ENCODE data around the gene CNKSR3.

Gene CNKSR3

GRCh38 chr6:154408891-154409500, 101.5 kb downstream of the CNKSR3 start:
- H3K27ac ChIP-seq, result no peak overlapping the region
- no peak; the same call in 1 of the 2 replicates for TF ChIP-seq CTCF (conservative IDR thresholded peaks at IDR 0.05)
- TF ChIP-seq ZFX (IDR thresholded peaks at IDR 0.05), result no peak

GRCh38 chr6:154407440-154407839, 103.0 kb downstream of the CNKSR3 start:
- no peak overlapping the region for H3K27ac ChIP-seq
- TF ChIP-seq ZFX (IDR thresholded peaks at IDR 0.05) (no peak), CTCF (conservative IDR thresholded peaks at IDR 0.05) (no peak)

- H3K27ac ChIP-seq, result no peak overlapping the region
- TF ChIP-seq CTCF (conservative IDR thresholded peaks at IDR 0.05), result no peak
- TF ChIP-seq ZFX (IDR thresholded peaks at IDR 0.05), result no peak
Measured at GRCh38 chr6:154406869-154407268, 103.6 kb downstream of the CNKSR3 start.

- no peak for TF ChIP-seq ZFX (IDR thresholded peaks at IDR 0.05)
- TF ChIP-seq CTCF (conservative IDR thresholded peaks at IDR 0.05), result no peak
- no peak overlapping the region for H3K27ac ChIP-seq
Measured at GRCh38 chr6:154406301-154406700, 104.2 kb downstream of the CNKSR3 start.

GRCh38 chr6:154404791-154405400, 105.6 kb downstream of the CNKSR3 start:
- TF ChIP-seq CTCF (conservative IDR thresholded peaks at IDR 0.05) (no peak), ZFX (IDR thresholded peaks at IDR 0.05) (no peak)
- H3K27ac ChIP-seq, result no peak overlapping the region

- H3K27ac ChIP-seq, result no peak overlapping the region
- TF ChIP-seq ZFX (IDR thresholded peaks at IDR 0.05) (no peak), CTCF (conservative IDR thresholded peaks at IDR 0.05) (no peak)
Measured at GRCh38 chr6:154403788-154404187, 106.7 kb downstream of the CNKSR3 start.

- no peak for TF ChIP-seq ZFX (IDR thresholded peaks at IDR 0.05)
- TF ChIP-seq CTCF (conservative IDR thresholded peaks at IDR 0.05), result no peak
- H3K27ac ChIP-seq, result no peak overlapping the region
Measured at GRCh38 chr6:154402081-154402780, 108.3 kb downstream of the CNKSR3 start.

Data from C4-2B (cell line).